NB4 (cell line): ENCODE results near the gene POLR2B.

Source experiments
- DNase-seq: peaks from one replicate; pipeline ENCODE4 v3.0.0; 2010; ENCODE audit warnings: low read depth
- H3K4me3 ChIP-seq: one replicate; pipeline ENCODE4 v1.5.1; 2011; ENCODE audit warnings: mild to moderate bottlenecking, low read depth, low read length, moderate library complexity
- MAX ChIP-seq: IDR thresholded peaks from 2 replicates; pipeline ENCODE4 v1.6.1; 2011; ENCODE audit warnings: low read depth, low read length
- MYC ChIP-seq: IDR thresholded peaks from 2 replicates; pipeline ENCODE4 v1.6.1; 2011; ENCODE audit warnings: low read depth, low read length
- POLR2A ChIP-seq: IDR thresholded peaks from 2 replicates; pipeline ENCODE4 v1.6.1; 2011; ENCODE audit warnings: mild to moderate bottlenecking; ENCODE audit not compliant: insufficient read length; ENCODE audit errors: extremely low read depth
- TF ChIP-seq, protein P1 (sequence below): IDR thresholded peaks from one replicate; pipeline ENCODE4 v1.5.1; 2012; ENCODE audit warnings: low read depth, low read length

Gene POLR2B

GRCh38 chr4:57075367-57075766 lies 96.7 kb downstream of the POLR2B start:
- no peak for TF ChIP-seq POLR2A
- TF ChIP-seq, protein P1, sequence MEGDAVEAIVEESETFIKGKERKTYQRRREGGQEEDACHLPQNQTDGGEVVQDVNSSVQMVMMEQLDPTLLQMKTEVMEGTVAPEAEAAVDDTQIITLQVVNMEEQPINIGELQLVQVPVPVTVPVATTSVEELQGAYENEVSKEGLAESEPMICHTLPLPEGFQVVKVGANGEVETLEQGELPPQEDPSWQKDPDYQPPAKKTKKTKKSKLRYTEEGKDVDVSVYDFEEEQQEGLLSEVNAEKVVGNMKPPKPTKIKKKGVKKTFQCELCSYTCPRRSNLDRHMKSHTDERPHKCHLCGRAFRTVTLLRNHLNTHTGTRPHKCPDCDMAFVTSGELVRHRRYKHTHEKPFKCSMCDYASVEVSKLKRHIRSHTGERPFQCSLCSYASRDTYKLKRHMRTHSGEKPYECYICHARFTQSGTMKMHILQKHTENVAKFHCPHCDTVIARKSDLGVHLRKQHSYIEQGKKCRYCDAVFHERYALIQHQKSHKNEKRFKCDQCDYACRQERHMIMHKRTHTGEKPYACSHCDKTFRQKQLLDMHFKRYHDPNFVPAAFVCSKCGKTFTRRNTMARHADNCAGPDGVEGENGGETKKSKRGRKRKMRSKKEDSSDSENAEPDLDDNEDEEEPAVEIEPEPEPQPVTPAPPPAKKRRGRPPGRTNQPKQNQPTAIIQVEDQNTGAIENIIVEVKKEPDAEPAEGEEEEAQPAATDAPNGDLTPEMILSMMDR = no peak
- no peak for TF ChIP-seq MYC
- TF ChIP-seq MAX = no peak
- DNase-seq = no peak
- H3K4me3 ChIP-seq = no peak overlapping the region

DNA sequence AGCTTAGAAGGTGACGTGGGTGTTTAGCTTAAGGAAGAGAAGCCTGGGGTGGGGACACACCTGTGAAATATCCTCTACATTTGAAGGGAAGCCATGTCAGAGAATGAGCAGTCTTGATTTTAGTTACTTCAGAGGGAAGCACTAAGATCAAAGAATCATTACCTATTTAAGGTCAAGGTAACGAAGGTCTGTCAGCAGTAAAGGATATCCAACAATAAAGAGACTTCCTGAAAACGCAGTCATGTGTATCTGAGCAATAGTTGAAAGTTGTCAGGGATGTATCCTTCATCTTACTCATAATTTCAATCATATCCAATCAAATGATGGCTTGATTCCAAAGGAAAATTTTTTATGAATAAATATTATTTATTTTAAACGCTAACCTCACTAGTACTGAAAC lies 98.0 kb downstream of the POLR2B start:
- TF ChIP-seq MAX (no peak), MYC (no peak), POLR2A (no peak)
- TF ChIP-seq, protein P1 = no peak
- no peak overlapping the region for H3K4me3 ChIP-seq
- no peak for DNase-seq

- no peak for TF ChIP-seq MYC
- TF ChIP-seq, protein P1 = no peak
- TF ChIP-seq POLR2A = no peak
- TF ChIP-seq MAX = no peak
- no peak for DNase-seq
Measured at GRCh38 chr4:57077550-57078343, 99.1 kb downstream of the POLR2B start.

GRCh38 chr4:57078685-57079521 lies 100.2 kb downstream of the POLR2B start:
- H3K4me3 ChIP-seq = no peak overlapping the region
- DNase-seq = no peak
- no peak for TF ChIP-seq MAX
- no peak for TF ChIP-seq MYC

More at GRCh38 chr4:57077550-57078343, 99.1 kb downstream of the POLR2B start:
- no peak overlapping the region for H3K4me3 ChIP-seq
